SH-SY5Y (cell line): ENCODE results near the gene SEPTIN2.

Experiments
- GATA2 ChIP-seq: IDR thresholded peaks from 2 replicates; pipeline ENCODE4 v1.6.1; 2011; ENCODE audit warnings: mild to moderate bottlenecking, low read depth, low read length
- GATA3 ChIP-seq: IDR thresholded peaks from 2 replicates; pipeline ENCODE4 v1.6.1; 2011; ENCODE audit warnings: low read depth, mild to moderate bottlenecking, low read length, moderate library complexity

The SEPTIN2 gene

GRCh38 chr2:241399941-241400922 lies 84.5 kb downstream of the SEPTIN2 start:
- TF ChIP-seq GATA3 (no peak), GATA2 (no peak)
